Endometrial microvascular endothelial cells (primary cell): Measurements from ENCODE around the gene DLG2. TPM values are rescaled to one million over a fixed set of nuclear protein-coding genes. Genes with fewer than 3 reads are reported as not detected.

Source experiments
- in situ Hi-C: cut with HindIII; loops from 2 replicates; pipeline ENCODE4 v1.10.0; 2017; ENCODE audit warnings: low sequenced_read_pairs, low pct_unique_long_range_greater_than_20kb; ENCODE audit errors: inconsistent ontology term
- total RNA-seq: library from RNA; depleted of rRNA; stranded (reverse); fragments of >200 nt; gene quantifications from one replicate; pipeline ENCODE4 v1.2.3, GENCODE V29; 2015; ENCODE audit errors: inconsistent ontology term

DLG2 gene
- total RNA-seq, 1 donor from 2014 or later = not detected

DNA sequence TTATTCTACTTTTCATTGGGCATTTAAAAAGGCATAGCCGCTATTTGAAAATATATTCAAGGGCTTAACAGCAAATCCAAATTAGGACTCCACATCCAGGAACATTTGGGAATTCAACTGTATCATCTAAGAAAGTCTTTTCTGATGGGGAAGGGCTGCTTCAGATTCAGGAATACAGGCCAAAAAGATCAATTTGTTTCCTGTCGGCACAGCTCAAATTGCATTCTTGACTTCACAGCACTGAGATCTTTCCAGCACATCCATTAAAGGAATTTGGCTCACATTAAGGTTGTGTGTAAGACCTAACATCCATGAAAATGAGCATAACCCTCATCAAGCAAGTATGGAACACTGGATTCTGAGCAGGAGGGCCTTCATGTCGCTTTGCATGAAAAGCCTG is 1171.5 kb downstream of the DLG2 start:
- in situ Hi-C loops = no loop called here

DNA sequence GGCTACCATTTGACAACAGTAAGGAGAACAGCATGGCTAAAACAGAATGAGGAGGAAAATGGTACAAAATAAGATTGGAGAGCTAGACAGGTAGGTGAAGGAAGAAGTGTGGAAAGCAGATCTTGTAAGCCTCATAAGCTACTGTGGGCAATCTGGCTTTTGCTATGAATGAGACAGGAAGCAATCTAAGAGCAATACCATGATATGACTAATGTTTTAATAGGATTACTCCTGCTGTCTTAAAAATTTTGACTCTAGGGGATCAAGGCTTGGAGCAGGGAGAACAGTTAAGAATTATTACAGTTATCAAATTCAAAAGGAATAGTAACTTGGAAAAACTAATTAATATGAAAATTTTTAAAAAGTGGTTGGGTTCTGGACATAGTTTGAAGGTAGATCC is 1174.9 kb downstream of the DLG2 start:
- in situ Hi-C loops = no loop called here

DNA sequence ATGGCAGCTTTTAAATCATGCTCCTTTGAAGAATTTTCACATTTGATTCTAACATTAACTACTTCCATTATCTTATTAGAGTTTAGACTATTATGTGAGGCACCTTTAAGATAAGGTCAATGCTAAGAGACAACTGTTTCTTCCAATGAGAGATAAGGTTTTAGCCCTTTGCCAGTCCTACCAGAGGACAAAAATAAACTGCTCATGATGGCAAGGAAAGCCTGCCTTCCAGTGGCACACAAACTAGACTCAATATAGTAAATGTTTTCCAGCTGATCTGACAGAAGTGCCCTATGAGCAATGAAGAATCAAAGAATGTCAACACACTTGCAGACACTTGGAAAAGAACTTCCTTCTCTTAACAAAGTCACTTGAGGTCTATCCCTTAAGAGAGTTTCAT is 1188.6 kb downstream of the DLG2 start:
- in situ Hi-C loops = no loop called here

GRCh38 chr11:84437071-84437980 is 1189.8 kb downstream of the DLG2 start:
- in situ Hi-C loops = no loop called here

DNA sequence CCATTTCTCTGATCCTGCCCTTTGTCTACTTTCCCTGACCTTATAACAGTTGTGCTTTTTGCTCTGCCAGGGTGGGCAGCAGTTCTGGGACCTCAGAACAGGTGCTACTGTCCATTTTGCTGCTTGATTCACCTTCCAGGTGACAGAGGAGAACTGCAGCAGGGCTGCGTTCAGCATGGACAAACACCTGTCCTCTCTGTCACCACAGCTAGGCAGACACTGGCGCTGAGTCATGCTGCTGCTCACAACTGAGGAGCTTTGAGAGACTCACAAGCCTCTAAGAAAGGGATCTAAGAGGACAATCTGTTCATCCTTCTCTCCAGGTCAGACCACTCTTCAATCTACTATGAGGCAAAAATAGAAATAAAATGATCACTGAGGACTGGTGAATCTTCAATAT is 1196.5 kb downstream of the DLG2 start:
- in situ Hi-C loops = no loop called here

DNA sequence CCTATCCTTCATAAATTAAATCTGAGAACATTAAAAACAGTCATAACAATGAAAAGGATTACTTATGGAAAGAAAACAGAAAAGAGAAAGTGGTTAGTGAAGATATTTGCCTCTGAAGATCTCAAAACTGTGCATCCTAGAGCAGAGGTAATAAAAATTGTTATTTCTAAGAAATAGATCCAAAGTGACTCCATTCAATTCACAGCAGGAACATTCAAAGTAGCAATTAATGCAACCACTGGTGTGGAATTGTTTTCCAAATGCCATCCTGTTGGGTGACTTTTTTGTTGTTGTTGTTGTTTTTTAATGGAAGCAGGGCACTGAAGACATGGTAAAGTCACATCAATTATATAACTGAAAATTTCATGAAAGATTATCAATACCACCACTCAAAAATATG is 1201.5 kb downstream of the DLG2 start:
- in situ Hi-C loops = no loop called here

DNA sequence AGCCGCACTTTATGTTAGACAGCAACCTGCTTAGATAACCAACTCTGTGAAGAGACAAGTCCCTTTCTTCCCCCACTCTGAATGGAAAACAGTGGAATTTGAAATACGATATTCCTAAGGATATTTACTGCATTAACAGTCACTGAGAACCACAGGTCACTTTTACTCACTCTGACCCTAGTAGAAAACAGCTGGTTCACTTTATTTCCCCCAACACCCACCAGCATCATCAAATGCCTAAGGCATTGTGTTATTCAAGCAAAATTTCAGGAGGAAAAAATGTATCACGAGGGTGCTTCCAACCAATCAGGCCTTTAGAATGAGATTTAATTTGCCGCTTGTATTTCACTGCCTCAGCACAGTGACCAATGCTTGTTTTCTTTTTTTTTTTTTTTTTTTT is 1206.9 kb downstream of the DLG2 start:
- in situ Hi-C loops = no loop called here

DNA sequence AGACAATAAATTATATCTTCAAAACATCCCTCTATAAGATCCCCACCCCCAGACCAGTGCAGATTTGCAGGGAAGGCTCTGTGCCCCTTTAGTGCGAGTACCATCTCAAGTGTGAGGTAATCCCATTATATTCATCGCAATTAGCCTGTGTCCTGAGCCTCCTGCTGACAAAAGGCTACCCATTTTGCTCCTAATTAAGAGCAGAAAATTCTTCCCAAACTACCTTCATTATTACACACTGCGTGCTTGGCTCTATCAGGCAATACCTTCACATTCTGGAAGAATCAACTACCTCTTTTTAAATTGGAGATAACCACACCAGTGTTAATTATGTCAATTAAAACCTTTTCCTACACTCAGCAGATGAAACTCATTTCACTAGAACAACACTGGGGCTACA is 1207.5 kb downstream of the DLG2 start:
- in situ Hi-C loops = no loop called here

GRCh38 chr11:84414920-84415319 is 1212.2 kb downstream of the DLG2 start:
- in situ Hi-C loops = no loop called here

- in situ Hi-C loops = no loop called here
Measured at GRCh38 chr11:84413549-84413948, 1213.6 kb downstream of the DLG2 start.

GRCh38 chr11:84412862-84413261 is 1214.3 kb downstream of the DLG2 start:
- in situ Hi-C loops = no loop called here

DNA sequence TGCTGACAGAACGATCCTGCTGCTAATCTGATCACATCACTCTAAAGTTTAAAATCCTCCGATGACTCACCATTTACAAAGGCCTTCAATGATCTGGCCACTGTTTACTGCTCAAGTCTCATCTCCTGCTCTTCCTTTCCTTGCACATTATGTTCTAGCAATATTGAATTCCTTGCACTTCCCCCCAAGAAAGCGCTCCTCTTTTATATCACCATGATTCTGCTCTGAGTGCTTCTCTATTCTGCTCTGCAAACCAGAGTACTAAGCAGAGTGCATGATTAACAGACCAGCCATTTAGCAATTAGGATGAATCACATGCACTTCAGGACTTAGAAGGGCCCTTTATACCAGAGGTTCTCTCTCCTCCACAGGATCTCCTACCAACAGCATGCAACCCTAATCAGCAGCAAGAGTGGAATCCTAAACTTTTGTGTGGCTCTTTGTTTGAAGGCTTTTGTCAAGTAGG is 1218.2 kb downstream of the DLG2 start:
- in situ Hi-C loops = no loop called here

- in situ Hi-C loops = no loop called here
Measured at GRCh38 chr11:84407091-84407490, 1220.1 kb downstream of the DLG2 start.

- in situ Hi-C loops = no loop called here
Measured at GRCh38 chr11:84398017-84398626, 1229.0 kb downstream of the DLG2 start.

- in situ Hi-C loops = no loop called here
Measured at GRCh38 chr11:84396521-84396920, 1230.6 kb downstream of the DLG2 start.

- in situ Hi-C loops = no loop called here
Measured at GRCh38 chr11:84390441-84391078, 1236.6 kb downstream of the DLG2 start.

DNA sequence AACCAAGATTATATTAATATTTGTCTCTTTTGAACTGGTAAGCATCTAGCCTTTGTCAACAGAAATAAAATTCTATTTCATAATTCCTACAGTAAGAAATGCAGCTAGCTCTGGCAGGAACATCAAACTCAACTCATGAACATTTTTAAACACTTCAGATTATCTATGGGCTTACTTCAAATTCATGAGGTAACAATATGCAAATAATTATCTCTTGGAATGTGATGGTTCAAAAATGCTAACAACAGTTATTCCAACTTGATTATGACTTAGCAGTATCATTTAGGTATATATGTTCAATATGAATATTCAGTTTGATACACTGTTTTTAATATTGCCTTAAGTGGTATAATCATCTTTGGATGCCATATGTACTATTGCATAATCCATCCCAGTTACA is 1237.4 kb downstream of the DLG2 start:
- in situ Hi-C loops = no loop called here

DNA sequence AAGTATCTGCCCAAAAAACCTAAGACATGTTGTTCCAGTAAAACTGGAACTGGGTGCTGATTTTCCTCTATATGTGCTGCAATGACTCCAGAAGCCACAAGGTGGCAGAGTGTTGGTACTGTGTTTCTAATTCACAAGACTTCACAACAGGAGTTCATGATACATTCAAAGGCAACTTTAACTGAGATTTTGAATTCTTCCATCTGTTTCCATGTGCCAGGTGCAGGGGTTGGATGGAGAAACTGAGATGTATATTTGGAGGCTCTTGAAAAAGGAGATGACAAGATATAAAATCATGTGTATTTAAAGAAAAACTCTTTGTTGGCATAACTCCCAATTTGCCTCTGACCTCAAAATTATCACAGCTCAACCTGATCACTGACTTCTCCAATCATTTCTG is 1242.4 kb downstream of the DLG2 start:
- in situ Hi-C loops = no loop called here

- in situ Hi-C loops = no loop called here
Measured at GRCh38 chr11:84383576-84383975, 1243.6 kb downstream of the DLG2 start.

- in situ Hi-C loops = no loop called here
Measured at GRCh38 chr11:84381666-84382065, 1245.5 kb downstream of the DLG2 start.
